Muscle of back (tissue), 11 donors: ENCODE measurements around the gene CAPZB. TPM values are rescaled to one million over a fixed set of nuclear protein-coding genes. Genes with fewer than 3 reads are reported as not detected.

ENCODE experiments used
- DNase-seq, 3 donors: peaks; one replicate each; pipeline versions ENCODE4 v3.0.0 to v3.0.0-alpha.2; 2013
- polyA plus RNA-seq, 10 donors: library from polyadenylated mRNA; unstranded; fragments of 120-200 nt; gene quantifications; one replicate each; pipeline ENCODE4 v1.2.1, GENCODE V29; 2013; ENCODE audit not compliant: insufficient read length in 10 of 10

Gene CAPZB
- polyA plus RNA-seq, 10 donors = 218 to 290 (median 246) TPM

- DNase-seq = no peak
Observed at GRCh38 chr1:19313961-19314882, 171.1 kb downstream of the CAPZB start.

GRCh38 chr1:19313636-19313959 is 171.7 kb downstream of the CAPZB start:
- no peak for DNase-seq

- peak in 1 of 3 donors; percentile 33 for DNase-seq
Observed at GRCh38 chr1:19312782-19313635, 172.3 kb downstream of the CAPZB start.

GRCh38 chr1:19311931-19312781 is 173.2 kb downstream of the CAPZB start, which contains the start of the genes AKR7A2 and SLC66A1:
TSS of gene AKR7A2 (minus strand) at chr1:19312144. CDS start at chr1:19312124, 20 bp downstream.
TSS of gene SLC66A1 (plus strand) at chr1:19312326. CDS start at chr1:19317678, 5,352 bp downstream.
- DNase-seq = peak; percentile 94 to 97 (median 97)

- no peak for DNase-seq
Observed at GRCh38 chr1:19311503-19311930, 173.8 kb downstream of the CAPZB start.

GRCh38 chr1:19310720-19311502 is 174.4 kb downstream of the CAPZB start:
- no peak for DNase-seq

GRCh38 chr1:19310061-19310460 is 175.3 kb downstream of the CAPZB start:
- DNase-seq = no peak

- peak in 1 of 3 donors; percentile 27 for DNase-seq
Observed at GRCh38 chr1:19309123-19309813, 176.1 kb downstream of the CAPZB start.

GRCh38 chr1:19308509-19308907 is 176.8 kb downstream of the CAPZB start:
- no peak for DNase-seq

- DNase-seq = no peak
Observed at GRCh38 chr1:19307794-19308508, 177.4 kb downstream of the CAPZB start.

- no peak for DNase-seq
Observed at GRCh38 chr1:19306941-19307340, 178.4 kb downstream of the CAPZB start.

GRCh38 chr1:19305880-19306279 is 179.5 kb downstream of the CAPZB start:
- DNase-seq = no peak

- peak in 2 of 3 donors; percentile 28 to 29 for DNase-seq
Observed at GRCh38 chr1:19304081-19304480, 181.3 kb downstream of the CAPZB start.

GRCh38 chr1:19300211-19300610 is 185.1 kb downstream of the CAPZB start:
- no peak for DNase-seq

- no peak for DNase-seq
Observed at GRCh38 chr1:19294638-19295037, 190.7 kb downstream of the CAPZB start.

- no peak for DNase-seq
Observed at GRCh38 chr1:19289244-19289643, 196.1 kb downstream of the CAPZB start.
